Psoas muscle (tissue), 8 donors: ENCODE results near the gene ERN1. TPM values are rescaled to one million over a fixed set of nuclear protein-coding genes. Genes with fewer than 3 reads are reported as not detected.

Experiments used
- ATAC-seq, 4 donors: fragments of 200-7000 bp; cut with Tn5 transposase; one replicate each; pipeline ENCODE4 v1.9.1; 2020; ENCODE audit warnings: moderate library complexity in 3 of 4, mild to moderate bottlenecking in 2 of 4
- DNase-seq, 2 donors: peaks; one replicate each; pipeline ENCODE4 v3.0.0-alpha.2; 2020
- H3K27ac ChIP-seq: fragments of 200-600 bp; one replicate; pipeline ENCODE4 v1.8.0; 2022
- H3K27me3 ChIP-seq, 3 donors: fragments of 200-600 bp in 1 of 3; one replicate each; pipeline versions ENCODE4 v1.6.1 to v1.8.0; 2013 to 2022; ENCODE audit warnings: low read length in 2 of 3, mild to moderate bottlenecking in 2 of 3, moderate library complexity in 1 of 3; ENCODE audit not compliant: insufficient read depth in 3 of 3
- H3K36me3 ChIP-seq, 2 donors: fragments of 200-600 bp in 1 of 2; one replicate each; pipeline versions ENCODE4 v1.6.1 to v1.8.0; 2013 to 2022; ENCODE audit warnings: low read depth in 1 of 2, mild to moderate bottlenecking in 1 of 2, moderate library complexity in 1 of 2; ENCODE audit not compliant: insufficient read depth in 1 of 2
- H3K4me1 ChIP-seq: fragments of 200-600 bp; one replicate; pipeline ENCODE4 v1.8.0; 2022
- H3K4me3 ChIP-seq: fragments of 200-600 bp; one replicate; pipeline ENCODE4 v1.8.0; 2022; ENCODE audit warnings: mild to moderate bottlenecking
- H3K9me3 ChIP-seq: fragments of 200-600 bp; one replicate; pipeline ENCODE4 v1.8.0; 2022
- CTCF ChIP-seq: fragments of 200-600 bp; IDR thresholded peaks from one replicate; pipeline ENCODE4 v1.8.0; 2022; ENCODE audit warnings: antibody characterized with exemption
- WGBS, 3 donors: extraction: QIAGEN DNeasy Blood & Tissue Kit; methylation state at CpG; one replicate each; pipeline versions ENCODE4 v1.1.6 to v1.1.7; 2013; 5-methylcytosine and 5-hydroxymethylcytosine counted together
- intact Hi-C, 2 donors: fragments of 100-400 bp; cut with DNase I; formaldehyde crosslinking; loops; one replicate each; pipeline versions ENCODE4 v1.11.0 to v1.14.2; 2022
- polyA plus RNA-seq, 3 donors: library from polyadenylated mRNA; stranded (reverse); fragments of 200-250 nt; gene quantifications; one replicate each; pipeline ENCODE4 v1.2.3, GENCODE V29; 2013
- total RNA-seq, 4 donors: library from RNA; stranded (reverse); fragmentation: NEBNext Ultra II Directional in 2 of 4; extraction: Animal tissue kit (Norgen Biotek cat#: 25700) in 2 of 4; gene quantifications; one replicate each; pipeline versions ENCODE4 v1.2.1 to v1.2.4, GENCODE V29; 2021 to 2023
- donor health status: healthy with polysubstance abuse.
- donor health status: DM: no; HTN: no; CAD: no; lungs with moderate emphysema.
- donor health status: Bipolar disorder and iron deficiency.
- donor health status: healthy.
- donor health status: DM: yes; HTN: yes; CAD: no.
- donor health status: DM: no; HTN: no; CAD: no.
- donor health status: DM: no; HTN: no; CAD: no.
- donor health status: DM: yes; HTN: yes; CAD: no.

Gene ERN1
- total and polyA plus RNA-seq, 7 donors, result 2.8 to 16.6 (median 10.6) TPM

GRCh38 chr17:64001763-64002529, 128.0 kb downstream of the ERN1 start:
- peak; percentile 60 to 77 for DNase-seq
- intact Hi-C loops, result no loop called here
- 72 to 81% (median 73%) methylated on average over 13 to 14 of the region's 14 CpGs for WGBS, 3 donors
- Histone ChIP-seq H3K36me3 (no peaks in the 10 kb centered on the region), H3K4me1 (peaks cover 17% of the 10 kb centered on the region), H3K9me3 (no peaks in the 10 kb centered on the region), H3K4me3 (no peak overlapping the region), H3K27ac (peak overlapping the region; percentile 41), H3K27me3 (peaks cover 0 to 23% (median 4%) of the 10 kb centered on the region in 3 donors)
- peak in 3 of 4 donors; percentile 32 to 45 (median 34) for ATAC-seq
- no peak for TF ChIP-seq CTCF

- TF ChIP-seq CTCF, result no peak
- Histone ChIP-seq H3K4me1 (peaks cover 14% of the 10 kb centered on the region), H3K4me3 (no peak overlapping the region), H3K27me3 (peaks cover 0 to 23% (median 4%) of the 10 kb centered on the region in 3 donors), H3K9me3 (no peaks in the 10 kb centered on the region), H3K36me3 (no peaks in the 10 kb centered on the region), H3K27ac (no peak overlapping the region)
- intact Hi-C loops, result no loop called here
- ATAC-seq (no peak), DNase-seq (no peak)
- WGBS, 3 donors, result 81 to 85% (median 84%) methylated on average over 6 to 7 of the region's 7 CpGs
Measured at GRCh38 chr17:64001091-64001579, 128.8 kb downstream of the ERN1 start.

GRCh38 chr17:63999680-64000531, 130.0 kb downstream of the ERN1 start:
- H3K36me3 ChIP-seq, result no peaks in the 10 kb centered on the region
- peaks cover 0 to 23% (median 4%) of the 10 kb centered on the region in 3 donors for H3K27me3 ChIP-seq
- intact Hi-C loops, result loop anchor here in 1 of 2 donors (5.0 kb wide), 1 partner anchor 68 kb away; the partner anchor contains the start of gene CD79B
- DNase-seq (no peak), ATAC-seq (no peak)
- TF ChIP-seq CTCF, result no peak
- H3K27ac ChIP-seq, result no peak overlapping the region
- peaks cover 14% of the 10 kb centered on the region for H3K4me1 ChIP-seq
- WGBS, 3 donors, result 79 to 84% (median 82%) methylated on average over 25 of the region's 25 CpGs
- H3K9me3 ChIP-seq, result no peaks in the 10 kb centered on the region
- H3K4me3 ChIP-seq, result no peak overlapping the region

GRCh38 chr17:63998721-63999679, 130.9 kb downstream of the ERN1 start:
- no peak overlapping the region for H3K27ac ChIP-seq
- WGBS, 3 donors, result 20 to 30% (median 24%) methylated on average over 26 to 33 of the region's 33 CpGs
- H3K27me3 ChIP-seq, result peaks cover 0 to 23% (median 4%) of the 10 kb centered on the region in 3 donors
- ATAC-seq (peak in 3 of 4 donors; percentile 1 to 7 (median 4)), DNase-seq (no peak)
- no peak for TF ChIP-seq CTCF
- no peaks in the 10 kb centered on the region for H3K36me3 ChIP-seq
- intact Hi-C loops, result loop anchor here in 1 of 2 donors (5.0 kb wide), 1 partner anchor 67 kb away; the partner anchor contains the start of gene CD79B
- H3K4me1 ChIP-seq, result peaks cover 14% of the 10 kb centered on the region
- no peaks in the 10 kb centered on the region for H3K9me3 ChIP-seq
- H3K4me3 ChIP-seq, result peak overlapping the region; percentile 64
